ENCODE data around the gene C1QTNF3. TPM values are rescaled to one million over a fixed set of nuclear protein-coding genes. Genes with fewer than 3 reads are reported as not detected.
A peak's percentile ranks its signal among the peaks of the same experiment; 100 is the strongest.

The C1QTNF3 gene
- polyA plus RNA-seq, 4 donors, result 54.3 to 65.6 (median 58.5) TPM

DNA sequence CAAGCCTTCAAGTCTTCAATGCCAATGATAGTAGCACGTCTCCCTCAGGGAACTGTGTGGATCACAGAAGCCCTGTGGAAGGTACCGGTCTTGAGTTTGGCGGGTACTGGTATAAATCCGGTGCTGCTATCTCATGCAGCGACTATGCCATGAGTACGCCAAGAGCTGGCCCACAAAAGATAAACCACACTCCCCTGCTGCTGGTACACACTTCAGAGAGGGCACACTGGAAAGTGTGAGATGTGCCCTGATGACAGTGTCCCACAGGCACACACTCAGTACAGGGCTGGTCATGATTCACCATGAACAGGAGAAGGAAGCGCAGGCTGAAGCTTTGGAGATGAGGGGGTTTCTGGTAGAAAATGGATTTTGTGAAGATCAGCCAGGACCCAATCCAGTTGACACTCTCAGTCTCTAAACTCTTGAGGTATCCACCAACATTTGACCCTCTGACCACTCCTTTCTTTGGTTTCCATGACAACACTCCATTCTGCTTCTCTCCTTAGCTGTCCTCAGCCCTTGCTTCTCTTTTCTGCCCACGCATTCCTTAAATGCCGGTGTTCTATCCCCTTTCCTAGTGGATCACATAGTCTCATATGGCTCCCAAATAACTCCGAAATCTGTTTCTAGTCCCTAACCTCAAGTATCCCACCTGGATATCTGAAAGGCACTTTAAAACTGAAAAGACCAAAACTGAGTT is 40.2 kb downstream of the C1QTNF3 start:
- DNase-seq (ENCODE audit: low read depth in 4 of 4, low spot score in 3 of 4), result no peak

DNA sequence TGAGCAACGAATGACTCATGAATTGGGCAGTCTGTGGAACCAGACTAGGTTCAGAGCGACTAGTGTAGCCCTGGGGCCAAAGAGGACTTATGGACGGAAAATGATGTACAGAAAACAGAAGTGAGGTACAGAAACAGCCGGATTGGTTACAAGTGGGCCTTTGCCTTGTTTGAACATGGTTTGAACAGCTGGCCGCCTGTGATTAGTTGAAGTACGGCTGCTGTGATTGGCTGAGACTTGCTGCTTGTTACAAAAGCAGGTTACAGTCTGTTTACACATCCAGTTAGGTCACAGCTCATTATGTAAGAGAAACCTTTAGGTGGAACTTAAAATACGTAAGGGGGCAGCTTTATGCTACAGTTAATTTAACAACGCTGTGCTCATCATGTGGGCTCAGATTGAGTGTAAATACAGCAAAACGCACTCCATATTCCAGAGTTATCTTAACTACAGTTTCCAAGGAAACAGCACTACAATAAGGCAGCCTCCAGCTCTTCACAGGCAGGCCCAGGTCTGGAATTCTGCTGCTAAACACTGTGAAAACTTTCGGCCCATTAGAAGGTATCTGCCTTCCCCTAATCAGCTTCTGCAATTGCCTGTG is 41.7 kb downstream of the C1QTNF3 start:
- no peak for DNase-seq (ENCODE audit: low read depth in 4 of 4, low spot score in 3 of 4)

DNA sequence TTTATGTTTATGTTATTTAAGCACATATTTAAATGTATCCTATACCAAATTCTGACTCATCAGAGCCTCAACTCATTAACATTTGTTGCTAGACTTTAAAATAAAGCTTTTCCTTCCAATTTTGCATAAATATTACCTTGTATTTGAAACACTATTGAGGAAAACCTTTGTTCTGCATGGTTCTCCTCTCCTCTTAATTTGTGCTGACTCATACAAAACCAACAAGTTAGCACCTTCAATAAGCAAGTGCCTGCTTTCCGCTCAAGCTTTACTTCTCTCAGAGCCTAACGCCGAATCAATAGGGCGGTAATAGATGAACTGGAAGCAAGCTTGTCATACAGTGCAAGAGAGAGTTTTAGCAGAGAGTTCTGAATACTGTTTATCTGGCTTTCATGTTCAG is 43.0 kb downstream of the C1QTNF3 start:
- no peak for DNase-seq (ENCODE audit: low read depth in 4 of 4, low spot score in 3 of 4)

DNA sequence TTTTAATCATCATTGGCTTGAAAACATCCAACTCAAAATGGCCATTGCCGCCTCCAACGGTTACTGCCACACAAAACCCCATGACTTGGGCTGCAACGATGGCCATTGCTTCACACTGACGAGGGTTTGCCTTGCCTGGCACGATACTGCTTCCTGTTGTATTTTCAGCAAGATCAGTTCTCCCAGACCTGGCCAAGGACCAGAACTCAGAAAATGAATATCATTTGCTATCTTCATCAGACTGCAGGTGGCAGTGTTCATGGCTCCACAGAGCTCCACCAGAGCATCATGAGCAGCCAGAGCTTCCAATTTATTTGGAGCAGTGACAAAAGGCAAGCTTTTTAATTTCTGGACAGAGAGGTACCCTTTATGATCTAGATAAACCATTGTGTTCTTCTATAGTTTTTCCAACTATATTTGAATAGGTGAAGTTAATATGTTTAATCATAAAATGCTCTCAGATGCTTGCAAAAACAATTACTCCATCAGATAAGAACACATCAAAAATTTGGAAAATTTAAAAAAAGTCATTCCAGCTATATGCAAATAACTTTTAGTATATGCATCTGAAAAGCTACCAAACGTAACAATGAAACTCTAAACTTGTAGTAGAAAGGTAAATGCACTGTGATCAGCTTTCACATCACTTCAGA is 45.6 kb downstream of the C1QTNF3 start:
- no peak for DNase-seq (ENCODE audit: low read depth in 4 of 4, low spot score in 3 of 4)

DNA sequence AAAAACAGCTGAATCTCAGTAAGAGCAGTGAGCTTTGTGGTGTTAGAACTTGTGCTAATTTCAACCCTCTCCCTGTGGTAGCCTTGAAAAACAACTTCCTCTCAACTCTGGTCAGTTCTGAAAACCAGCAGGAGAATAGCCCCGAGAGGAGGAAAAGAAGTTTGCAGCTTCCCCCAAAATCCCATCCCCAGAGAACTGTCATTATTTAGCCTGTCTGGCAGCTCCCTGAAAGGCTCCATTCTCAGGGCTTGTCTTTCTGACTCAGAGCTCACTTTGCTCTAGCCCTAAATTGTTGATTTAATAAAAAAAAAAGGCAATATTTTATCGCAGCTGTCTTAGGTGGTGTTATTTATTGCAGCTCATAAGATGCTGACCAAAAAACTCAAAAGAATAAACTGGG is 47.1 kb downstream of the C1QTNF3 start:
- DNase-seq (ENCODE audit: low read depth in 4 of 4, low spot score in 3 of 4), result no peak

DNA sequence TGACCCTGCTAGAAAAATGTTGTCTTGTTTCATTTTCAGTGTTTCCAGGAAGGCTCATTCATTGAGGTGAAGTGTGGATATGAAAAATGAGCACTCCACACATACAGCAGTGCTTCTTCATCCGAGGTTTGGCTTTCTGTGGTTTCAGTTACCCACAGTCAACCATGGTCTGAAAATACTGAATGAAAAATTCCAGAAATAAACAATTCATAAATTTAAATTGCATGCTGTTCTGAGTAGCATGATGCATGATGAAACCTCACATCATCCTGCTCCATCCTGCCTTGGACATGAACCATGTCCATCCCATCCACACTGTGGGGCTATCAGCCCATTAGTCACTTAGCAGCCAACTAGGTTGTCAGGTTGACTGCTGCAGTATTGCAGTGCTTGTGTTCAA is 48.2 kb downstream of the C1QTNF3 start:
- DNase-seq (ENCODE audit: low read depth in 4 of 4, low spot score in 3 of 4), result no peak

DNA sequence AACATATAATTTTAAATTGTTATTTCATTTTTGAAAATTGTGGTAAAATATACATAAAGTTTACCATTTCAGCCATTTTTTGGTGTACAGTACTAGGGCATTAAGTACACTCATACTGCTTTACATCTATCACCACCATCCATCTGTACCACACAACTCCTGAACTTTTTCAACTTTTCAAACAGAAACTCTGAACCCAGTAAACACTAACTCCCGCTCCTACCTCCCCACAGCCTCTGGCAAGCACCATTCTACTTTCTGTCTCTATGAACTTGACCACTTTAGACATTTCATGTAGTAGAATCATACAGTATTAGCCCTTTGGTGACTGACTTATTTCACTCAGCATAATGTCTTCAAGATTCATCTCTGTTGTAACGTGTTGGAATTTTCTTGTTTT is 50.1 kb downstream of the C1QTNF3 start:
- DNase-seq (ENCODE audit: low read depth in 4 of 4, low spot score in 3 of 4), result no peak

DNA sequence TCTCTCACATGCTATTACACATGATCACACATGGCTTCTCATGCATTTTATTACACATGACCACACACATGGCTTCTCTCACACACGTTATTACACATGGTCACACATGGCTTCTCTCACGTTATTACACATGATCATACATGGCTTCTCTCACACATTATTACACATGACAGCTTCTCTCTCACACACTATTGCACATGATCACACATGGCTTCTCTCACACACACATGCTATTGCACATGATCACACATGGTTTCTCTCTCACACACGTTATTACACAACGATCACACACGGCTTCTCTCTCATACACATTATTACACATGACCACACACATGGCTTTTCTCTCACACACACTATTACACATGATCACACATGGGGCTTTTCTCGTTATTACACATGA is 57.6 kb downstream of the C1QTNF3 start:
- DNase-seq (ENCODE audit: low read depth in 4 of 4, low spot score in 3 of 4), result no peak

DNA sequence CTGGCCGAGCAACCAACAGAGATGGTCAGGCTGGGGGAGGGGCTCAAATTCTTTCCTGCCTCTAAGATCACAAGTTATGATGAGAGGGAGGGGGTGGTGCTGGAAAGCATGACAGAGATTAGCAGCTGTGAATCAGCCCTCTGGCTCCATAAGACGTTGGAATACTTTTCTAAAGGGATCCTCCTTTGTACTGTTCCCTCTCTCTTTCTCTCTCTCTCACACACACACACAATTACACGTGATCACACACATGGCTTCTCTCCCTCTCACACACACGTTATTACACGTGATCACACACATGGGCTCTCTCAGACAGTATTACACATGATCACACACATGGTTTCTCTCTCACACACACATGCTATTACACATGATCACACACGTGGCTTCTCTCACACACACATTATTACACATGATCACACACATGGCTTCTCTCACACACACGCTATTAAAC is 58.3 kb downstream of the C1QTNF3 start, which contains the start of gene SLC45A2:
TSS of gene SLC45A2 (minus strand) at position 23 of the 454 bp plus-strand sequence. CDS start 110 bp downstream, outside the sequence.
- DNase-seq (ENCODE audit: low read depth in 4 of 4, low spot score in 3 of 4), result no peak

DNA sequence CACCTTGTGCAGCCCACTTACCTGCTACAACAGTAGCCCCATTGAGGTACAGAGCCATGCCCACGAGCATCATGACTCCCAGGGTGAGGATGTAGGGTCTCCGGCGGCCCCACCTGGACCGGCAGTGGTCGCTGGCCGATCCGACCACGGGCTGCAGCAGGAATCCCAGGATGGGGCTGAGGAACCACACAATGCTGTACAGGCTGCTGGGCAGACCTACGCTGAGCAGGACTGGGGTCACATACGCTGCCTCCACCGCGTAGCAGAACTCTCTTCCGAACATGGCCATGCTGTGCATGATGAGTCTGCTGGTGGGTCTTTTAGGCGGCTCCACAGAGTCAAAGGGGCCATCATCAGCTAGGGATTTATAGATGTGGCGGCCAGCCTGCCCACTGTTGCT is 58.8 kb downstream of the C1QTNF3 start:
- no peak for DNase-seq (ENCODE audit: low read depth in 4 of 4, low spot score in 3 of 4)

DNA sequence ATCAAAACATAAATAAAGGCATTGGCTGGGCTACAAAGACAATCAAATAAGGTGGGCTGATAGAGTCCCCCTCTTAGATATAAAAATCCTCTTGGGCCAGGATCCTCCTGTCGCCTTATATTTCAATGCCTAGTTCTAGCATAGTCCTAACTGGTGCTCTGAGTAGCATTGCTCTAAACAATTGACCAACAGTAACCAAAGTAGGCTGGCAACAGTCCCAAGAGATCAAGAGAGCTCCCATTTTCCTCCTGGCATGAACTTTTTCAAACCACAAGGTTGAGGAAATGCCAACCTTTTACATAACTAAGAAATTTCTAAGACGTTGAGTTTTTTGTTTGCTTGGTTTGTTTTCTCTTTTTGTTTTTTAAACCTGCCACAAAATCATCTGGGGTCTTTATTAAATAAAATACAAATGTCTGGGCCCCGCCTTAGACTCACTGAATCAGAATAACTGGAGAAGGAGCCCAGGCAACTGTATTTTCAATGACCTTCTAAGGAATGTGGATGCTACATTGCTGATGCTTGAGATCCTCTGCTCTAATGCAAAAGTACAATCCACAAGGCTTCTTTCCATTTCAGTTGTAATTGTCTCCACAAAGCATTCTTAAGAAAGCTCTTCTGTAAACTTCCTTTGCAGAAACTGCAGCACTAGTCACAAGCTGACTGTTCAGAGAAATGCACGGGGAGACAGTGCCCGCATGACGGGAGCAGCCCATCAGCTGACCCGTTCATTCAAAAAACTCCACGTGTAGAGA is 61.4 kb downstream of the C1QTNF3 start:
- no peak for DNase-seq (ENCODE audit: low read depth in 4 of 4, low spot score in 3 of 4)

DNA sequence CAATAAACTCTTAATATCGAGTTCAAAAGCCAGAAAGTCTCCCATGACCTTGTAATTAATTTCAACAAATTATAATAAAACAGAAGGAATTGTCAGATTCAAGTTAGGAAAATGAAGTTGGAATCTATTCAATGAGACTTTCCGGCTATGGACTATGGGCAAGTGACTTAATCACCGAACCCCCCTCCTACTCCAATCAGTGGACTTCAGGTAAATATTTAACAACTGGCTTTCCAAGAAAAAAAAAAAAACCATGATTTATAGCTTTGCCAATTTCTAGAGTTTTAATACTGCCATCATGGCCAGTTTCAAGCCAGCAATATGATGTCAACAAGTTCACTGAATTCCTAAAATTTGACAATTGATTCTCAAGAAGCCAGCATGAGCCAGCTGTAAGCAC is 63.0 kb downstream of the C1QTNF3 start:
- no peak for DNase-seq (ENCODE audit: low read depth in 4 of 4, low spot score in 3 of 4)

DNA sequence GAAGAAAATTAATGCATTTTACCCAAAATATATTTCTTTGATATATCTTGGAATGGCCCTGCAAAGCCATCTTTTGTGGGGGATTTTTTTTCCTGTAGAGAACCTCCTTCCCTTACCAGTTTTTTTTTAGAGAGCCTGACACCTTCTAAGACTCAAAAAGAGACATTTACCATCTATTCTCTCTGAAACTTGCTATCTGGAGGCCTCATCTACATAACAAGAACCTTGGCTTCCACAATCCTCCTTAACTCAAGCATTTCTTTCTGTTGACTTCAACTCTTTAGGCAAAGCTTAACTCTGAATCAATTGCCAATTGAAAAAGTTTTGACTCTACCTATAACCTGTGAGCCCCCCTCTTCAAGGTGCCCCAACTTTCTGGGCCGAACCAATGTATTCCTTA is 64.7 kb downstream of the C1QTNF3 start:
- no peak for DNase-seq (ENCODE audit: low read depth in 4 of 4, low spot score in 3 of 4)

DNA sequence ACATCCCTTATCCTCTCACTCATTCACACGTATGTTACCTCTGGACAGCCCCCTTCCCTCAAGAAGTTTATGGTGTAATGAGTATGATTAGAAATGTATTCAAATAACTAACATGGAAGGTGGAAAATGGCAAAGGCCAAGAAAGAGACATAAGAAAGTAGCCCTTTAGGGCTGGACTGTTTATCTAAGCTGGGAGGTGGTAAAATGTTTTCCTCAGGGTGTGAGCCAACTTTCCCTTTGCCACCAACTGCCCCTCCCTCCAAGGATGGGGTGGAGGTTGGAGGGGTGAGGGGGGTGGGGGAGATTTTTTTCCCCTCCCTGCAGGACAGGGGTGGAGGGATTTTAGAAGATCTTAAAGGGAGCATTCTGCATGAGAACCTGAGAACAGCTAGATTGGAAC is 66.7 kb downstream of the C1QTNF3 start:
- DNase-seq (ENCODE audit: low read depth in 4 of 4, low spot score in 3 of 4), result no peak

DNA sequence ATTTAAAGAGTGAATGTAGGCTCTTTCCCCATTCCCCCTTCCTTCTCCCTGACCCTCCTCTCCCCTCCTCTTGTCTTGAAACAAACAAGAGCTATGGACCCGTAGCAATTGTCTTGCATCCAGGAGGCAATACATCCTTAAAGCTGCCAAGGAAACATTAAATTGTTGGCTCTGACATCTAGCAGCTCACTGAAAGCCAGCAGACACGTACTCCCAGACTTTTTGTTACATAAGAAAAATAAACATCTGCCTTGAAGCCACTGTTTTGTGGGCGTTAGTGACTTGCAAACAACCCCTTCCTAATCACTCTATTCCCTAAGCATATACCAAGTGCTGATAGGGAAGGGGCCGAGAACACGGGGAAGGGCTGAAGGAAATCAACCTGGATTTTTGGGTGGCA is 67.2 kb downstream of the C1QTNF3 start:
- no peak for DNase-seq (ENCODE audit: low read depth in 4 of 4, low spot score in 3 of 4)

DNA sequence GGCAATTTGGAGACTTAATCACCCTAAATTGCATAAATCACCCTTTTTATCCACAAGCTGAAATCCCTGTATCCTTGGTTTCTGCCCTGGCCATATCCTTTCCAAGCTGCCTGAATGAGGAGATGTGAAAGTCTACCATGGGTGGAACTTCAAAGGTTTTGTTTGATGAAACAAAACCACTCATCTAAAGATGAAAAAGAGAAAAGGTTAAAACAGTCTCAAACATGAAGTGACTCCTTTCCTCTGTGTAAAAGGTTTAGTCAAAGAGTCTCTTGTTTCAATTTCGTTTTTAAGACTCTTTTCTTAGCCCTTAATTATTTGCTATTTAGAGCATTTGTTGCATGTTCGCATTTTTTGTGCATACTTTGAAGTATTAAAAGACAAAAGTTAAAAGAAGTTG is 69.7 kb downstream of the C1QTNF3 start:
- DNase-seq (ENCODE audit: low read depth in 4 of 4, low spot score in 3 of 4), result no peak

DNA sequence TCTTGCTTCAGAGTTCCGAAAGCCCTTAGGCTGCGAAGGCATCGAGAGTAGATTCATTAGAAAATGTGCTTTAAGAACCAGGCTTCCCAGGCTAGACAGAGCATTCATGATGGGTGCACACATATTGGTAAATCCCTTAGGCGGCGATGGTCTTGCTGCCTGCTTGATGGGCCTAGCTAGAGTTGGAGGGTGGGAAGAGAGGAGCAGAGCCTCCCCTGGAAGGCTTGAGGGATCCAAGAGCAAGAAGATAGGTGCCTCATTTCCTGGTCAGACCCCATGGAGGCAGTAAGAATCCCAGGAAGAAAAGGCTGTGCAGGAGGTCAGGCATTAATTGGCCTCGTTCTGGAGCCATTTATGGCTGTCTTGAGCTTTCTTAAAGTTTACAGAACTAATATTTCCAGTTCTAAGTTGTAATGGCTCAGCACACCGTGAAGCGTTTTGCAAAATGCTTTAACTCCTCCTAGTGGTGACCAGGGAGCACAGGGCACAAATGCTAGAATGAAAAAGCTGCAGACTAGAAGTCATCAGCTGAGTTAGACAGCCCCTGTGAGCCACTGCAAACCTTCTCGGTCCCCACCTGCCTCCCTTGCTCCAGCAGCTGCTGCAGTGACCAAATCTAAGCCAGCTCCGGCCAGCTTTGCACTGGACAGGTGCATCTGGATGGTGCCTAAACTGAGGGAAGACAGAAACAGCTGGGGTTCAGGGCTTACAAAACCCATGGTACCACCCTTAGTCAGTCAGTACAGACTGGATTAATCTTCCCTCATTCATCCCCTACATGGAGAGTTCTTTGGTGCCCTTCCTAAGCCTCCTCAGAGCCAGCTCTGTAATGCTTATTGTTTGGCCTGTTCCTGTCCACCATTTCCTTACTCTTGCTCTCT is 73.2 kb downstream of the C1QTNF3 start:
- DNase-seq (ENCODE audit: low read depth in 4 of 4, low spot score in 3 of 4), result peak in 2 of 4 donors; percentile 29 to 33

DNA sequence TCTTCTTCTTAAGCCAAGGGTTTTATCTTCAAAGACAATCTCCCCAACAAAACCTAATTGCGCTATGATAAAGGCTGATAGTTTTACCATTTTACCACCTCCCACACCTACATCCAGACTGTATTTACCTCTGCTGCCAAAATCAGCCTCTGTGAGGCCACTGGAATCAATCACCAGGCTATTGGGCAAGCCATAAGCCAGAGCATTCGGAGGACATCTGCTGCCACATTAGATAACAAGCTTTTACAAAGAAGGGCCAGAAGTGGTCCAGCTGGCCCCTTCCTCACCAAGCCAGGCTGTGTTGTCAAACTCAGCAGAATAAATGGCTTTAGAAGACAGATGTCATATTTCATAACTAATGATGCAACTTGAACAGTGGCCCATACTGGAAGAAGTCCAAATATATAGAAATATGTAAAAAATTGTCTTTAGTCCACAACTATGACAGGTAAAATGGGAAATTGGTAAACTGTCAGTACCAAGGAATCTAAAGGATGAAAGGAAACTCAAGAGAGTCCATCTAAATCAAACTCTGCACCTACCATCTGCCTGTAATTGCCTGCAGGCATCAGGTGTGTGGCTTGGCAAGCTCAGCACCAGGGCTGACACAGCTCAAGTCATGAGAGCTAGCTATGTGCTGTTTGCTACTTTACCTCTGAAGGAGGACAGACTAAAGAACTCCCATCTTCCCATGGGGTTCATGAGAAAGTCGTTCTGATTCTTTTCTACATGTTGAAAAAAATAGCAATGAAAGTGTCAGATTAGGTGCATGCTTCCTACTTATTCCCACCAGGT is 74.6 kb downstream of the C1QTNF3 start:
- no peak for DNase-seq (ENCODE audit: low read depth in 4 of 4, low spot score in 3 of 4)

All from right renal pelvis (tissue), 4 donors.